Measurements from ENCODE around the gene AMZ1.
A peak's percentile ranks its signal among the peaks of the same experiment; 100 is the strongest.

DNA sequence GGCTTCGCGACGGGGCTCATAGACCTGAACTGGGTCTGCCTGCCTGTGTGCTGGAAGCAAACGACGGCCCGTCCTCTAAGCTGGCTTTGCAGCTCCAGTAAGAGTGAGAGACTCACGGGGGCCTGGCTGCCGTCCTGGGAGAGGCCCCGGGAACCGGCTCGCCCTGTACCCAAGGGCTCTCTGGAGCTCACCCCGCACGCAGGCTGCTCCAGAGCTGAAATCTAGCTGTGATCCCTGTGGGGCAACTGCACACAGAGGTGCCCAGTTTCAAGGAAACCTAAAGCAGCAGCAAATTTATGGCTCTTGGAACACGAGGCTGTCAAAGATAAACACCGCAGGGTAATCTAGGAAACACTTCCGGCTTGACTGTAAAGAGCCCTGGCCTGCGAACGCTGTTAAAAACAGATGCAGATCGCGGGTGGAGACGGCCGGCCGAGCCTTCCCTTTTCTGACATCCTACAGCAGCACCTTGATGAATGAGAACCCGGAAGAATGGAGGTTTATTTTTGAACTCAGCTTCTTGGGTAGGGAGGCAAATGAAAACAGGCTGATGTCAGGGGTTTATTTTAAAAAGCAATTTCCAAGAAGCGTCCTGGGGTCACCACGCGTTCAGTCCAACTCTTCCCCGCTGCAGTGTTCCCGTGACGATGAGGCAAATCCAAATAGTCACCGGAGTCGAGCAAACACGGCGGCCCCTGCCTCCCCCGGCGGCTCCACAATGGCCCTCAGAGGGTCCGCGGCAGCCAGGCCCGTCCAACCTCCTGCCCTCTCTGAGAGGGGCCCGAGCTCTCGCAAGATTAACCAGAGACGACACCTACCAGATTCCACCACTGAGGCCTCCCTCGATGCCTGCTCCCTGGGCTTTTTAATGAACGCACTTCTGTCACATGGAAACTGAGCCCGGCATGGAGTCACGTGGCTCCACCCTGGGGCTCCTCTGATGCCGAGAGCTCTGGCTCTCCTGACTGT is 29.6 kb downstream of the AMZ1 start:
- TF ChIP-seq, protein P1, sequence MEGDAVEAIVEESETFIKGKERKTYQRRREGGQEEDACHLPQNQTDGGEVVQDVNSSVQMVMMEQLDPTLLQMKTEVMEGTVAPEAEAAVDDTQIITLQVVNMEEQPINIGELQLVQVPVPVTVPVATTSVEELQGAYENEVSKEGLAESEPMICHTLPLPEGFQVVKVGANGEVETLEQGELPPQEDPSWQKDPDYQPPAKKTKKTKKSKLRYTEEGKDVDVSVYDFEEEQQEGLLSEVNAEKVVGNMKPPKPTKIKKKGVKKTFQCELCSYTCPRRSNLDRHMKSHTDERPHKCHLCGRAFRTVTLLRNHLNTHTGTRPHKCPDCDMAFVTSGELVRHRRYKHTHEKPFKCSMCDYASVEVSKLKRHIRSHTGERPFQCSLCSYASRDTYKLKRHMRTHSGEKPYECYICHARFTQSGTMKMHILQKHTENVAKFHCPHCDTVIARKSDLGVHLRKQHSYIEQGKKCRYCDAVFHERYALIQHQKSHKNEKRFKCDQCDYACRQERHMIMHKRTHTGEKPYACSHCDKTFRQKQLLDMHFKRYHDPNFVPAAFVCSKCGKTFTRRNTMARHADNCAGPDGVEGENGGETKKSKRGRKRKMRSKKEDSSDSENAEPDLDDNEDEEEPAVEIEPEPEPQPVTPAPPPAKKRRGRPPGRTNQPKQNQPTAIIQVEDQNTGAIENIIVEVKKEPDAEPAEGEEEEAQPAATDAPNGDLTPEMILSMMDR (IDR thresholded peaks at IDR 0.05): no peak
- TF ChIP-seq EP300 (IDR thresholded peaks at IDR 0.05) (no peak), POLR2A (IDR thresholded peaks at IDR 0.05) (no peak), POLR2AphosphoS5 (IDR thresholded peaks at IDR 0.05) (peak in 1 of 3 donors; percentile 47)
